Measurements from ENCODE around the gene KRT33A.

Gene KRT33A

DNA sequence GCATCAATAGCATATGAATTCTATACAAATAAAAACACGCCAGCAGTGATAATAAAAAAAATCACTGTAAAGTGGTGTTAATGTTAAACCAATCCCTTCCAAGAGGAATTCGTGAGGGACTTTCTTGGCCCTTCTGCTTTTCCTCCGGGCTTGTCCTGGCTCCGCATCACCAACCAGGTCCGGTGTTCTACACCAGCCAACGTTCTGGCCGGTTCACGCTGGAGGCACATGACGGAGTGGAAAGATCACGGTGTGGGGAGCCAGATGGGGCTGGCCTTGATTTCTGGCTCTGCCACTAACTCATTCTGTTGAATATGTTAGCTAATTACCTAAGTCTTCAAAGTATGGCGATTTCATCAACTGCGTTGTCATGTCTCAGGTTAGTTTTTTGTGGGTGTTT lies 46.5 kb downstream of the KRT33A start:
- TF ChIP-seq, protein P1, sequence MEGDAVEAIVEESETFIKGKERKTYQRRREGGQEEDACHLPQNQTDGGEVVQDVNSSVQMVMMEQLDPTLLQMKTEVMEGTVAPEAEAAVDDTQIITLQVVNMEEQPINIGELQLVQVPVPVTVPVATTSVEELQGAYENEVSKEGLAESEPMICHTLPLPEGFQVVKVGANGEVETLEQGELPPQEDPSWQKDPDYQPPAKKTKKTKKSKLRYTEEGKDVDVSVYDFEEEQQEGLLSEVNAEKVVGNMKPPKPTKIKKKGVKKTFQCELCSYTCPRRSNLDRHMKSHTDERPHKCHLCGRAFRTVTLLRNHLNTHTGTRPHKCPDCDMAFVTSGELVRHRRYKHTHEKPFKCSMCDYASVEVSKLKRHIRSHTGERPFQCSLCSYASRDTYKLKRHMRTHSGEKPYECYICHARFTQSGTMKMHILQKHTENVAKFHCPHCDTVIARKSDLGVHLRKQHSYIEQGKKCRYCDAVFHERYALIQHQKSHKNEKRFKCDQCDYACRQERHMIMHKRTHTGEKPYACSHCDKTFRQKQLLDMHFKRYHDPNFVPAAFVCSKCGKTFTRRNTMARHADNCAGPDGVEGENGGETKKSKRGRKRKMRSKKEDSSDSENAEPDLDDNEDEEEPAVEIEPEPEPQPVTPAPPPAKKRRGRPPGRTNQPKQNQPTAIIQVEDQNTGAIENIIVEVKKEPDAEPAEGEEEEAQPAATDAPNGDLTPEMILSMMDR (IDR thresholded peaks at IDR 0.05; ENCODE audit: extremely low read depth, missing control alignments), result no peak

DNA sequence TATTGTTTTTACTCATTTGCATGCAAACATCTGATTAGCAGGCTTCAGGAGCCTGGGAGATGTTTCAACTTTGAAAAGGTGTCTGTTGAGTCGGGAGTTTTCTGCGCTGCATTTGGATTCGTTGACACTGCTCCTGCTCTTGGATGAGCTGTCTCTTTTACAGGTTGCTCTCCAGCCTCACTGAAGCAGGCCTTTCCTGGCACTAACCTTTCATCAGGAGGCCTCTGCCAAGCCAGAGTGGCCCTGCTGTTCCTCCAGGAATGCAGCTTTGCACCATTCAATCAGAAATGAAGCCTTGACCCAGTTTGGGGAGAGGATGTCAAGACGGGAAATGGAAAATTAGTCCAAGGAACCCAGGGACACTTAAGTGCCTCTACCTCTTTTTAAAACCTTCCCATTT lies 47.6 kb downstream of the KRT33A start:
- TF ChIP-seq, protein P1 (IDR thresholded peaks at IDR 0.05; ENCODE audit: extremely low read depth, missing control alignments), result no peak
- no peak for DNase-seq (ENCODE audit: low spot score)

More for the DNA sequence above, 46.5 kb downstream of the KRT33A start:
- DNase-seq (ENCODE audit: low spot score), result no peak

- no peak for DNase-seq (ENCODE audit: low spot score)
- TF ChIP-seq, protein P1 (IDR thresholded peaks at IDR 0.05; ENCODE audit: extremely low read depth, missing control alignments), result no peak
Measured at GRCh38 chr17:41301916-41302901, 48.4 kb downstream of the KRT33A start, which contains the start of gene KRTAP29-1. TSS of gene KRTAP29-1 (minus strand) at chr17:41302851. CDS start at chr17:41302851, 0 bp downstream.

DNA sequence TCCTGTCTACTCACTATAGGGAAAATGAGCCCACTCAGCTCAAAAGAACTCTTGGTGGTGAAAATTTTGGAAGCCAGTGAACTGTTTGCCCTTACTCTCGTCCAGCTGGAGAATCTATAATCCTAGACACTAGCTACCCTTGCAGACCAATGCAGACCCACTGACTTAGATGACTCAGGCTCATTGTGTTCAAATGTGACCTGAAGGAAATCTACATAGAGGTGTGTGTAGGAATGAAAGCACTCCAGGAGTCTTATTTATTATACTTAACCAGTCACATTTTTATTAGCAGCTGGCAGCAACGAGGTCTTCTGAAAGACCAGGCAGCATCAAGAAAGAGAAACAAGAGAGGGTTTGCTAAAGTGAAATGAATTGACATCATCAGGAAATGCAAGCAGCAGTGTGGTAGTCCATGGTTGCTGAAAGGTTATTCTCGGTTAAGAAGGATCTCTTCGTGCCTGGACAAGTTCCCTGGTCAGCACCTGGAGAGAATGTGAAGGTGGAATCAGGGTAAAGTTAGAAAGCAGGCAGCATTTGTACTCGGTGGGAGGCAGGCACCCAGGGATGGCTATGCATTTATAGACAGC lies 49.3 kb downstream of the KRT33A start:
- TF ChIP-seq, protein P1 (IDR thresholded peaks at IDR 0.05; ENCODE audit: extremely low read depth, missing control alignments), result no peak
- DNase-seq (ENCODE audit: low spot score), result no peak

- no peak for DNase-seq (ENCODE audit: low spot score)
- TF ChIP-seq, protein P1 (IDR thresholded peaks at IDR 0.05; ENCODE audit: extremely low read depth, missing control alignments), result no peak
Measured at GRCh38 chr17:41298458-41299135, 52.0 kb downstream of the KRT33A start.

DNA sequence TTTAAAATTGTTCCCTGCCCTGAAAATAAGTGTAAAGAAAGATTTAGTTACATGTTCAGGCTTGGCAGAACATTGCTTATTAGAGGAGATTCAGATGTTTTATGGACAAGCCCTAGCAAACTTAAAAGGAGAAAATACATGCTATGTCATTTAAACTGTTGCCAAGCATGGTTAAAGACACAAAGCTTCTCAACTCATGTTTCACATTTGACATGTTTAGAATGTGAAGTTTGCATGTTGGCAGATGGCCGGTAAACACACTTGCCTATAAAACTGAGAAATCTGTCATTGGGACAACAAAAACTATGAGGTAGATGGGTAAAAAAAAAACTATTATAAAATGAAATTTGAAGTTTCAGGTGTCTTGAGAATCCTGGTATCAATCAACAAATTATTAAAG lies 53.8 kb downstream of the KRT33A start:
- DNase-seq (ENCODE audit: low spot score), result no peak
- TF ChIP-seq, protein P1 (IDR thresholded peaks at IDR 0.05; ENCODE audit: extremely low read depth, missing control alignments), result no peak
